ENCODE results near the gene C11orf97.
"Not testable (repeated sequence)": the region's sequence is repeated elsewhere in the genome, so short reads cannot be mapped to it uniquely, and the experiment has no call there.

Gene C11orf97

GRCh38 chr11:94558468-94558867 lies 46.2 kb downstream of the C11orf97 start:
- DNase-seq = no peak

DNA sequence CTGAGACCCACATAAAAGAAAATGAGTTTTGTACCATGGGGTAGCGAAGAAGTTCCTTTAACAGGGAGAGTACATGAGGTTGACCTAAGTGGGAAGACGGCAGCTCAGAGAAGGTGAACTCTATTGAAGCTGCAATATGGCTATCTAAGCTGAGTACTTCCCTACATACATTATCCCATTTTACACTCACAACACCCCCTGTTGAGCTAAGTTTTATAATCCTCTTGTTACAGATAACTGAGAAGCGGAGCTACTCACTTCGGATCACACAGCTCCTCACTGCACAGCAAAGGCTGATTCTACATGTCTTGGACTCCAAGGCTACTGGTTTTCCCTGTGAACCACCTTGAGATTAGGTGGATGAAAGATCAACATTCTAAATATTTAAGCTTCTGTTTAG lies 46.7 kb downstream of the C11orf97 start:
- no peak for DNase-seq

- DNase-seq = no peak
These were observed 47.1 kb downstream of the C11orf97 start for GRCh38 chr11:94559361-94559760.

GRCh38 chr11:94560834-94561233 lies 48.6 kb downstream of the C11orf97 start:
- no peak for DNase-seq

- no peak for DNase-seq
These were observed 51.1 kb downstream of the C11orf97 start for GRCh38 chr11:94563176-94563847.

GRCh38 chr11:94563848-94564467 lies 51.7 kb downstream of the C11orf97 start:
- DNase-seq = no peak

DNA sequence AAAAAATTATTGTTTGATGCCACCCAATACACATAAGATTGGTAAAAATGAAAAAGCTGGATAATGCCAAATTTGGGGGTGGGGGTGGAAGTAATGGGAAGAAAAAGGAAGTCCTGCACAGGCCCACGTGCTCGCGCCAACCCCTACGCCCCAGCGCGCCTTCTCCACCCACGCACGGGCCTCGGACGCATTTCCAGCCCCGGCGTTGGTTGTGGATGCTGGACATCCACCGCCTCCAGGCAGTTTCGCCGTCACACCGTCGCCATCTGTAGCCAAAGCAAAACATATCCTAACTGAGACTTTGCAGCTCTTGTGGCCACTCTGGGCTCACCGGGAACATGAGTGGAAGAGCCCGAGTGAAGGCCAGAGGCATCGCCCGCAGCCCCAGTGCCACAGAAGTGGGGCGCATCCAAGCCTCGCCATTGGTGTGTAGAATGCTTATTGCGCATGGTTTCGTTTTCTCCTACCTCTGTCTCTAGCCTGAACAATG lies 55.0 kb downstream of the C11orf97 start, which contains the start of gene PIWIL4:
Gene PIWIL4, plus strand, starts transcription at position 188 of the 490 bp plus-strand sequence. Its CDS starts 151 bp downstream, at position 339.
- DNase-seq = no peak

- no peak for DNase-seq
These were observed 55.9 kb downstream of the C11orf97 start for GRCh38 chr11:94568200-94568599.

- DNase-seq = no peak
These were observed 56.5 kb downstream of the C11orf97 start for GRCh38 chr11:94568717-94569116.

GRCh38 chr11:94572975-94573374 lies 60.7 kb downstream of the C11orf97 start:
- DNase-seq = not testable (repeated sequence)

- DNase-seq = no peak
These were observed 62.1 kb downstream of the C11orf97 start for GRCh38 chr11:94574193-94574961.

GRCh38 chr11:94576306-94576705 lies 64.0 kb downstream of the C11orf97 start:
- no peak for DNase-seq

DNA sequence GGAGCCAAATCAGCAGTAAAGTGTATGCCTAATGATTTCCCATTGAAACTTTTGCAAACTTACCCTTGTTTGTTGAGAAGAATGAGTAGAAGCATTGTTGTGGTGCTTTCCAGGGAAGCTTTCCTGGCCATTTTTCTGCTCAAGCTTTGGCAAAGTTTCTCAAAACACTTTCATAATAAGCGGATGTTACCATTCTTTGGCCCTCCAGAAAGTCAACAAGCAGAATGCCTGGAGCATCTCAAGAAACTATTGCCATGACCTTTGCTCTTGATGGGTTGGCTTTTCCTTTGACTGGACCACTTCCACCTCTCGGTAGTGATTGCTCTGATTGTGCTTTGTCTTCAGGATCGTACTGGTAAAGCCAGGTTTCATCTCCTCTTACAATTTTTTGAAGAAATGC lies 65.6 kb downstream of the C11orf97 start:
- no peak for DNase-seq

Measured in eye (tissue), 1 donor.